DOHH2 (cell line): Measurements from ENCODE around the gene COX5B.
"Not testable (repeated sequence)": the region's sequence is repeated elsewhere in the genome, so short reads cannot be mapped to it uniquely, and the experiment has no call there.

Experiments
- H3F3A ChIP-seq: fragments of 200-600 bp; sonication (generic), shearing (Covaris generic); 2 replicates; pipeline ENCODE4 v1.6.0; 2016; ENCODE audit warnings: antibody characterized with exemption, mild to moderate bottlenecking; ENCODE audit not compliant: control insufficient read depth, insufficient read depth
- H3K27ac ChIP-seq: fragments of 200-600 bp; sonication (generic); 2 replicates; pipeline ENCODE4 v1.5.1; 2014; ENCODE audit warnings: low read depth, mild to moderate bottlenecking, low read length, moderate library complexity
- H3K27me3 ChIP-seq: fragments of 200-600 bp; sonication (generic); 2 replicates; pipeline ENCODE4 v1.6.1; 2014; ENCODE audit warnings: mild to moderate bottlenecking, low read length, mixed read lengths; ENCODE audit not compliant: control insufficient read depth
- H3K36me3 ChIP-seq: fragments of 200-600 bp; sonication (generic); 2 replicates; pipeline ENCODE4 v1.6.1; 2014; ENCODE audit warnings: mild to moderate bottlenecking, low read length, moderate library complexity, mixed read lengths; ENCODE audit not compliant: control insufficient read depth
- H3K4me1 ChIP-seq: fragments of 200-600 bp; sonication (generic); 2 replicates; pipeline ENCODE4 v1.6.1; 2014; ENCODE audit warnings: mild to moderate bottlenecking, low read length, mixed read lengths; ENCODE audit not compliant: control insufficient read depth
- H3K4me2 ChIP-seq: fragments of 200-600 bp; sonication (generic); 2 replicates; pipeline ENCODE4 v1.6.0; 2014; ENCODE audit warnings: mild to moderate bottlenecking, low read length, moderate library complexity
- H3K4me3 ChIP-seq: fragments of 200-600 bp; sonication (generic); 2 replicates; pipeline ENCODE4 v1.5.1; 2014; ENCODE audit warnings: mild to moderate bottlenecking, low read length, mixed read lengths
- H3K79me2 ChIP-seq: fragments of 200-600 bp; sonication (generic); 2 replicates; pipeline ENCODE4 v1.6.1; 2014; ENCODE audit warnings: mild to moderate bottlenecking, low read length, mixed read lengths; ENCODE audit not compliant: control insufficient read depth
- H3K9me2 ChIP-seq: fragments of 200-600 bp; sonication (generic); replicated peaks from 2 replicates; pipeline ENCODE4 v1.6.1; 2014; ENCODE audit warnings: mild to moderate bottlenecking, low read length, mixed read lengths; ENCODE audit not compliant: control insufficient read depth
- H3K9me3 ChIP-seq: fragments of 200-600 bp; sonication (generic); 2 replicates; pipeline ENCODE4 v1.6.1; 2014; ENCODE audit warnings: antibody characterized with exemption, low read length, mixed read lengths; ENCODE audit not compliant: control insufficient read depth, insufficient read depth
- H4K20me1 ChIP-seq: fragments of 200-600 bp; sonication (generic); 2 replicates; pipeline ENCODE4 v1.6.0; 2014; ENCODE audit warnings: low read depth, mild to moderate bottlenecking, antibody characterized with exemption, low read length, moderate library complexity; ENCODE audit not compliant: control insufficient read depth, insufficient read depth
- CTCF ChIP-seq: fragments of 200-600 bp; sonication (generic); IDR thresholded peaks from one replicate; pipeline ENCODE4 v1.5.1; 2014; ENCODE audit warnings: antibody characterized with exemption, mild to moderate bottlenecking, low read depth, low read length; ENCODE audit not compliant: poor library complexity, severe bottlenecking
- EZH2phosphoT487 ChIP-seq: fragments of 200-600 bp; sonication (generic); IDR thresholded peaks from 2 replicates; pipeline ENCODE4 v1.6.1; 2017; ENCODE audit warnings: borderline replicate concordance, mild to moderate bottlenecking, antibody characterized with exemption, low read length, moderate library complexity, mixed read lengths

Gene COX5B

GRCh38 chr2:97678298-97678697 lies 32.4 kb downstream of the COX5B start:
- Histone ChIP-seq H3F3A (no peaks in the 10 kb centered on the region), H3K27ac (no peak overlapping the region), H3K9me3 (no peaks in the 10 kb centered on the region), H3K27me3 (no peaks in the 10 kb centered on the region; the same call in 1 of the 2 replicates), H3K79me2 (no peaks in the 10 kb centered on the region), H3K36me3 (no peaks in the 10 kb centered on the region), H3K4me3 (no peak overlapping the region), H3K4me1 (peaks cover 3% of the 10 kb centered on the region; the same call in 1 of the 2 replicates), H4K20me1 (no peaks in the 10 kb centered on the region), H3K4me2 (no peak overlapping the region), H3K9me2 (no peaks in the 10 kb centered on the region)
- TF ChIP-seq EZH2phosphoT487 (no peak), CTCF (no peak)

GRCh38 chr2:97687235-97687634 lies 41.4 kb downstream of the COX5B start:
- H3K79me2 ChIP-seq, H3K27me3 ChIP-seq, H3K9me2 ChIP-seq, H3K36me3 ChIP-seq, H3K27ac ChIP-seq, H4K20me1 ChIP-seq, H3K4me2 ChIP-seq, H3K9me3 ChIP-seq, H3K4me3 ChIP-seq, H3F3A ChIP-seq, H3K4me1 ChIP-seq: not testable (repeated sequence)

- no peaks in the 10 kb centered on the region for H3K9me3 ChIP-seq
- H3K4me1 ChIP-seq = peaks cover 8% of the 10 kb centered on the region
- no peaks in the 10 kb centered on the region for H3F3A ChIP-seq
- no peak overlapping the region for H3K4me3 ChIP-seq
- no peaks in the 10 kb centered on the region for H4K20me1 ChIP-seq
- H3K9me2 ChIP-seq = no peaks in the 10 kb centered on the region
- no peaks in the 10 kb centered on the region for H3K79me2 ChIP-seq
- no peak overlapping the region for H3K27ac ChIP-seq
- TF ChIP-seq CTCF (no peak), EZH2phosphoT487 (no peak)
- H3K36me3 ChIP-seq = no peaks in the 10 kb centered on the region
- no peak overlapping the region for H3K4me2 ChIP-seq
- H3K27me3 ChIP-seq = peaks cover 6% of the 10 kb centered on the region
Observed at GRCh38 chr2:97688062-97688827, 42.4 kb downstream of the COX5B start.

GRCh38 chr2:97691166-97691565 lies 45.3 kb downstream of the COX5B start:
- no peak for TF ChIP-seq EZH2phosphoT487
- TF ChIP-seq CTCF = no peak
- H3K27me3 ChIP-seq = peaks cover 6% of the 10 kb centered on the region
- no peaks in the 10 kb centered on the region for H4K20me1 ChIP-seq
- H3K4me2 ChIP-seq = no peak overlapping the region
- H3K9me2 ChIP-seq = no peaks in the 10 kb centered on the region
- no peaks in the 10 kb centered on the region for H3K9me3 ChIP-seq
- no peak overlapping the region for H3K27ac ChIP-seq
- H3K4me3 ChIP-seq = no peak overlapping the region
- no peaks in the 10 kb centered on the region for H3K36me3 ChIP-seq
- no peaks in the 10 kb centered on the region for H3F3A ChIP-seq
- H3K79me2 ChIP-seq = no peaks in the 10 kb centered on the region
- peaks cover 8% of the 10 kb centered on the region for H3K4me1 ChIP-seq
